ENCODE measurements around the gene SKP2.

GRCh38 chr5:36208786-36209185 is 56.9 kb downstream of the SKP2 start:
- TF ChIP-seq CTCF (IDR thresholded peaks at IDR 0.05) (no peak), POLR2A (IDR thresholded peaks at IDR 0.05) (no peak)
